Measurements from ENCODE around the gene INPP5D.
A peak's percentile ranks its signal among the peaks of the same experiment; 100 is the strongest.

INPP5D gene

DNA sequence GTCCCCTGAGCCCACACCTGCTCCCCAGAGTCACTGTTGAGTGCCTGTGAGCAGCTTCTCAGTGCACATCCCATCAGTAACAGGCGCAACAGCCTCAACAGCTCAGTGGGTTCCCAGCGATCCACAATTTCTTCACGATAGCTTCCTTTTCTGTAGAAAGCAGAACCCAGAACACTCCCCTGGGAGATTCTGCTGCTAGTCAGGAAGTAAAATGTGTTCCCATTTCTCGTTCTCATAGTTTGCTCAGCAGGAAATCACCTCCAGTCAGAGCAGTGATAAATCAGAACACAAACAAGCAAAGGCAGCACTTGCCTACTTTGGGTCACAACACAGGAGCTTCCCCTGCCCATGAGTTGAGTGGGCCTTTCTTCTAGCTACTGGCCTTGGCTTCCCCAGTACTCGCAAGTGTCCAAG, 142.4 kb downstream of the INPP5D start:
- Histone ChIP-seq H3K9ac (ENCODE audit: low read depth, low read length, poor library complexity) (no peak overlapping the region), H3K4ac (ENCODE audit: low read length) (no peak overlapping the region), H3K9me3 (replicated peaks in 1 of 2; ENCODE audit: control insufficient read depth in 2 of 2, insufficient read depth in 1 of 2, low read depth in 1 of 2, low read length in 2 of 2) (peaks cover 11 to 15% of the 10 kb centered on the region in 2 donors), H3K27ac (replicated peaks; ENCODE audit: low read length) (no peak overlapping the region), H3K4me3 (ENCODE audit: low read length in 2 of 2) (no peak overlapping the region), H2BK15ac (ENCODE audit: low read length) (no peak overlapping the region), H3K79me1 (ENCODE audit: low read depth, low read length) (no peaks in the 10 kb centered on the region), H4K8ac (ENCODE audit: low read depth, low read length) (no peak overlapping the region), H3K27me3 (ENCODE audit: control insufficient read depth in 3 of 3, insufficient read depth in 3 of 3, low read depth in 1 of 3, low read length in 3 of 3) (no peaks in the 10 kb centered on the region), H2AK5ac (ENCODE audit: low read depth, low read length) (no peak overlapping the region), H2BK120ac (ENCODE audit: low read depth, low read length) (no peak overlapping the region), H3K23ac (ENCODE audit: low read depth, low read length, poor library complexity) (no peak overlapping the region), H3K14ac (ENCODE audit: low read length) (no peak overlapping the region), H2BK5ac (ENCODE audit: low read length) (no peak overlapping the region), H3K4me1 (ENCODE audit: control insufficient read depth in 2 of 2, insufficient read depth in 1 of 2, low read depth in 1 of 2, low read length in 2 of 2) (no peaks in the 10 kb centered on the region), H4K91ac (ENCODE audit: low read depth, low read length, poor library complexity) (no peak overlapping the region), H3K4me2 (ENCODE audit: insufficient read depth, low read length, poor library complexity, severe bottlenecking) (no peak overlapping the region), H3K36me3 (replicated peaks in 1 of 2; ENCODE audit: control insufficient read depth in 2 of 2, insufficient read depth in 2 of 2, low read length in 2 of 2) (no peaks in the 10 kb centered on the region), H3K18ac (ENCODE audit: low read length) (no peak overlapping the region), H2BK12ac (ENCODE audit: low read length) (no peak overlapping the region), H2AFZ (ENCODE audit: low read length) (no peak overlapping the region)
- no peak for DNase-seq (ENCODE audit: low spot score)
- WGBS, 2 donors (ENCODE audit: extremely low coverage in 2 of 2, insufficient read length in 2 of 2, insufficient replicate concordance in 1 of 2) = no CpG with 5 or more reads among the region's 5 CpGs

DNA sequence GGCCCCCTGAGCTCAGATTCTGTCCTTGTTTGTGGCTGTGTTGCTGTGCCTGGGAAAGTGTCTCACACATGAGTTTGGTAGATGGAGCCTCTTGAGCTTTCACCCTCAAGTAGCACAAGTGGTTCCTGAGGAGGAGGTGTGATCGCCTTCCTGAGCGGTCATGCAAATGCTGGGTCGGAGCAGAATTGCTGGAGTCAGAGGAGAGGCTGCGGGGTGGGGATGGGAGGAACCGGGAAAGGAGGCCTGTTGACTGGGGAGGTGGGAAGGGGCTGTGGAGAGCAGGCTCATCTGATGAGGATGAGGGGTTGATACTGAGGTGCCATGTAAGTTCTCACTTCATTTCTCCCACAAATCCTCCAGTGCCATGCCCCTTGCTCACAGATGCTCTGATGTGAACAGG, 142.9 kb downstream of the INPP5D start:
- Histone ChIP-seq H3K9me3 (replicated peaks in 1 of 2; ENCODE audit: control insufficient read depth in 2 of 2, insufficient read depth in 1 of 2, low read depth in 1 of 2, low read length in 2 of 2) (peaks cover 11 to 15% of the 10 kb centered on the region in 2 donors), H2AK5ac (ENCODE audit: low read depth, low read length) (no peak overlapping the region), H3K4me1 (ENCODE audit: control insufficient read depth in 2 of 2, insufficient read depth in 1 of 2, low read depth in 1 of 2, low read length in 2 of 2) (no peaks in the 10 kb centered on the region), H2BK12ac (ENCODE audit: low read length) (no peak overlapping the region), H3K18ac (ENCODE audit: low read length) (no peak overlapping the region), H3K9ac (ENCODE audit: low read depth, low read length, poor library complexity) (no peak overlapping the region), H3K14ac (ENCODE audit: low read length) (no peak overlapping the region), H3K36me3 (replicated peaks in 1 of 2; ENCODE audit: control insufficient read depth in 2 of 2, insufficient read depth in 2 of 2, low read length in 2 of 2) (no peaks in the 10 kb centered on the region), H3K23ac (ENCODE audit: low read depth, low read length, poor library complexity) (no peak overlapping the region), H2BK5ac (ENCODE audit: low read length) (no peak overlapping the region), H2BK120ac (ENCODE audit: low read depth, low read length) (no peak overlapping the region), H3K4me3 (ENCODE audit: low read length in 2 of 2) (peak overlapping the region in 1 of 2 donors; percentile 29), H3K27ac (replicated peaks; ENCODE audit: low read length) (no peak overlapping the region), H3K4ac (ENCODE audit: low read length) (no peak overlapping the region), H4K91ac (ENCODE audit: low read depth, low read length, poor library complexity) (no peak overlapping the region), H3K79me1 (ENCODE audit: low read depth, low read length) (no peaks in the 10 kb centered on the region), H4K8ac (ENCODE audit: low read depth, low read length) (no peak overlapping the region), H3K27me3 (ENCODE audit: control insufficient read depth in 3 of 3, insufficient read depth in 3 of 3, low read depth in 1 of 3, low read length in 3 of 3) (no peaks in the 10 kb centered on the region), H3K4me2 (ENCODE audit: insufficient read depth, low read length, poor library complexity, severe bottlenecking) (no peak overlapping the region), H2AFZ (ENCODE audit: low read length) (no peak overlapping the region), H2BK15ac (ENCODE audit: low read length) (no peak overlapping the region)
- no CpG with 5 or more reads among the region's 5 CpGs for WGBS, 2 donors (ENCODE audit: extremely low coverage in 2 of 2, insufficient read length in 2 of 2, insufficient replicate concordance in 1 of 2)
- no peak for DNase-seq (ENCODE audit: low spot score)

DNA sequence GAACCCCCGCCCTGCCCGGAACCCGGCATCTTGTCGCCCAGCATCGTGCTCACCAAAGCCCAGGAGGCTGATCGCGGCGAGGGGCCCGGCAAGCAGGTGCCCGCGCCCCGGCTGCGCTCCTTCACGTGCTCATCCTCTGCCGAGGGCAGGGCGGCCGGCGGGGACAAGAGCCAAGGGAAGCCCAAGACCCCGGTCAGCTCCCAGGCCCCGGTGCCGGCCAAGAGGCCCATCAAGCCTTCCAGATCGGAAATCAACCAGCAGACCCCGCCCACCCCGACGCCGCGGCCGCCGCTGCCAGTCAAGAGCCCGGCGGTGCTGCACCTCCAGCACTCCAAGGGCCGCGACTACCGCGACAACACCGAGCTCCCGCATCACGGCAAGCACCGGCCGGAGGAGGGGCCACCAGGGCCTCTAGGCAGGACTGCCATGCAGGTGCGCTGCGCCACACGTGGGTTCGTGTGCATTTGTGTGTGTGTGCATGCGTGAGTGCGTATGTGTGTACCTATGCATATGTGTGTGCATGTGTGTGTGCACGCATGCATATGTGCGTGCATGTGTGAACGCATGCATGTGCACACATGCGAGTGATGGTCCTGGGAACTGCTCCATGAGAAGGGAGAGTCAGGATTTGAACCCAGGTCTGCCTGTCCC, 144.3 kb downstream of the INPP5D start:
- DNase-seq (ENCODE audit: low spot score) = no peak
- Histone ChIP-seq H3K4me3 (ENCODE audit: low read length in 2 of 2) (peak overlapping the region in 1 of 2 donors; percentile 0), H3K4me1 (ENCODE audit: control insufficient read depth in 2 of 2, insufficient read depth in 1 of 2, low read depth in 1 of 2, low read length in 2 of 2) (peaks cover 8 to 10% of the 10 kb centered on the region in 2 donors), H3K27ac (replicated peaks; ENCODE audit: low read length) (no peak overlapping the region), H3K14ac (ENCODE audit: low read length) (no peak overlapping the region), H3K36me3 (replicated peaks in 1 of 2; ENCODE audit: control insufficient read depth in 2 of 2, insufficient read depth in 2 of 2, low read length in 2 of 2) (no peaks in the 10 kb centered on the region), H3K23ac (ENCODE audit: low read depth, low read length, poor library complexity) (no peak overlapping the region), H2BK5ac (ENCODE audit: low read length) (no peak overlapping the region), H3K18ac (ENCODE audit: low read length) (no peak overlapping the region), H2AK5ac (ENCODE audit: low read depth, low read length) (peak overlapping the region; percentile 47), H2BK12ac (ENCODE audit: low read length) (peak overlapping the region; percentile 93), H3K9me3 (replicated peaks in 1 of 2; ENCODE audit: control insufficient read depth in 2 of 2, insufficient read depth in 1 of 2, low read depth in 1 of 2, low read length in 2 of 2) (peaks cover 11 to 15% of the 10 kb centered on the region in 2 donors), H3K9ac (ENCODE audit: low read depth, low read length, poor library complexity) (peak overlapping the region; percentile 85), H2BK15ac (ENCODE audit: low read length) (peak overlapping the region; percentile 45), H4K8ac (ENCODE audit: low read depth, low read length) (no peak overlapping the region), H3K79me1 (ENCODE audit: low read depth, low read length) (no peaks in the 10 kb centered on the region), H3K4ac (ENCODE audit: low read length) (no peak overlapping the region), H2AFZ (ENCODE audit: low read length) (no peak overlapping the region), H3K4me2 (ENCODE audit: insufficient read depth, low read length, poor library complexity, severe bottlenecking) (no peak overlapping the region), H2BK120ac (ENCODE audit: low read depth, low read length) (no peak overlapping the region), H3K27me3 (ENCODE audit: control insufficient read depth in 3 of 3, insufficient read depth in 3 of 3, low read depth in 1 of 3, low read length in 3 of 3) (no peaks in the 10 kb centered on the region), H4K91ac (ENCODE audit: low read depth, low read length, poor library complexity) (peak overlapping the region; percentile 100)
- WGBS, 2 donors (ENCODE audit: extremely low coverage in 2 of 2, insufficient read length in 2 of 2, insufficient replicate concordance in 1 of 2) = no CpG with 5 or more reads among the region's 50 CpGs

DNA sequence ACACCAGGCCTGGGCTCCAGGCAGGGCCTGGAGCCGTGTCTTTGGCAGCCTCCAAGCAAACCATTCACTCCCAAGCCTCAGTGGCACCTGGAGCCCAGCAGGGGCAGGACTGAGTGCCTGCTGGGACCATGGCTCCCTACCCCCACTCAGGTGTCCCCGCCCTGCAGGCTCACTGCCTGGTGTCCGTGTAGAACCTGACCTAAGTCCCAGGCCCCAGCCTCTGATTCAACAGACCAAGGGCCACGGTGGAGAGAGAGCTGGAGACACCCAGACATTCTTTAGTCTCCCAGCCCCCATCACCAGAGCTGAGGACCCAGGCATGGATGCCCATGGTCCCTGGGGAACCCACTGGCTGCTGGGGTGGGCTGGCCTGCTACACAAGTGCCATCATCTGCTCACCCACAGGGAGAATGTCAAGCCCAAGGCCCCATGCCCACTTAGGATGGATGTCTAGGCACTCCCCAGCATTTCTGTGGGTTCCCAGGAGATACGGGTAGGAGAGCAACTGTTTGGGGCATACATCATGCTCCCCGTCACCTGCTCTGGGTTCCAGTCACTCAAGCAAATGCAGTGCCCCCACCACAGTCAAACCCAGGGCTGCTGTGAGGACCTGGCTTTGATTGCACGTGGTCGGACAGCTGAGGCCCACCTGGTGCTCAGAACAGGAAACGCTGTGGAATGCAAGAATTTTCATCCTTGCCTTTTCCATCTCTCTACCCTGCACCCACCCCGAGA, 148.4 kb downstream of the INPP5D start:
- DNase-seq (ENCODE audit: low spot score) = no peak
- peak overlapping the region; percentile 38 for H3K9ac ChIP-seq (ENCODE audit: low read depth, low read length, poor library complexity)
- WGBS, 2 donors (ENCODE audit: extremely low coverage in 2 of 2, insufficient read length in 2 of 2, insufficient replicate concordance in 1 of 2) = no CpG with 5 or more reads among the region's 10 CpGs

More for the DNA sequence above, 148.4 kb downstream of the INPP5D start:
- no peaks in the 10 kb centered on the region for H3K79me1 ChIP-seq (ENCODE audit: low read depth, low read length)
- peak overlapping the region; percentile 56 for H2AK5ac ChIP-seq (ENCODE audit: low read depth, low read length)
- H3K4ac ChIP-seq (ENCODE audit: low read length) = no peak overlapping the region
- H3K27ac ChIP-seq (replicated peaks; ENCODE audit: low read length) = no peak overlapping the region
- no peaks in the 10 kb centered on the region for H3K36me3 ChIP-seq (replicated peaks in 1 of 2; ENCODE audit: control insufficient read depth in 2 of 2, insufficient read depth in 2 of 2, low read length in 2 of 2)
- no peak overlapping the region for H3K4me3 ChIP-seq (ENCODE audit: low read length in 2 of 2)
- H2BK12ac ChIP-seq (ENCODE audit: low read length) = no peak overlapping the region
- peaks cover 3 to 4% of the 10 kb centered on the region in 2 donors for H3K9me3 ChIP-seq (replicated peaks in 1 of 2; ENCODE audit: control insufficient read depth in 2 of 2, insufficient read depth in 1 of 2, low read depth in 1 of 2, low read length in 2 of 2)
- H3K23ac ChIP-seq (ENCODE audit: low read depth, low read length, poor library complexity) = no peak overlapping the region
- H2BK15ac ChIP-seq (ENCODE audit: low read length) = peak overlapping the region; percentile 51
- no peak overlapping the region for H3K4me2 ChIP-seq (ENCODE audit: insufficient read depth, low read length, poor library complexity, severe bottlenecking)
- no peak overlapping the region for H2BK5ac ChIP-seq (ENCODE audit: low read length)
- H3K14ac ChIP-seq (ENCODE audit: low read length) = no peak overlapping the region
- H3K18ac ChIP-seq (ENCODE audit: low read length) = peak overlapping the region; percentile 67
- no peak overlapping the region for H4K91ac ChIP-seq (ENCODE audit: low read depth, low read length, poor library complexity)
- H3K4me1 ChIP-seq (ENCODE audit: control insufficient read depth in 2 of 2, insufficient read depth in 1 of 2, low read depth in 1 of 2, low read length in 2 of 2) = peaks cover 16 to 20% of the 10 kb centered on the region in 2 donors
- H2AFZ ChIP-seq (ENCODE audit: low read length) = peak overlapping the region; percentile 3
- H3K27me3 ChIP-seq (ENCODE audit: control insufficient read depth in 3 of 3, insufficient read depth in 3 of 3, low read depth in 1 of 3, low read length in 3 of 3) = no peaks in the 10 kb centered on the region
- no peak overlapping the region for H2BK120ac ChIP-seq (ENCODE audit: low read depth, low read length)
- no peak overlapping the region for H4K8ac ChIP-seq (ENCODE audit: low read depth, low read length)

Measured in neuronal stem cell (in vitro differentiated cells).